Islet precursor cell (in vitro differentiated cells): ENCODE results near the gene BZW2.
A peak's percentile ranks its signal among the peaks of the same experiment; 100 is the strongest.

Experiments used
- DNase-seq: peaks from one replicate; pipeline ENCODE4 v3.0.0-alpha.2; 2018

BZW2 gene

GRCh38 chr7:16724344-16724743, 78.4 kb downstream of the BZW2 start:
- no peak for DNase-seq

GRCh38 chr7:16726189-16726588, 80.2 kb downstream of the BZW2 start:
- DNase-seq, result no peak

DNA sequence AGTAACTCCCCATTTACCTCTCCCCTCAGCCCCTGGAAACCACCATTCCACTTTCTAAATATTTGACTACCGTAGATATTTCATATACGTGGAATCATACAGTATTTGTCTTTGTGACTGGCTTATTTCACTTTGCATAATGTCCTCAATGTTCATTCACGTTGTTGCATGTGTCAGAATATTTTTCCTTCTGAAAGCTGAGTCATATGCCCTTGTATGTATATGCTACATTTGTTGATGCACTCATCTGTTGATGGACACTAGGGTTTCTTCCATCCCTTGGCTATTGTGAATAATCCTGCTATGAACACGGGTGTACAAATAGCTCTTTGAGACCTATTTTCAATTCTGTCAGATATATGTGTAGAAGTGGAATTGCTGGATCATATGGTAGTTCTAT, 81.8 kb downstream of the BZW2 start:
- no peak for DNase-seq

GRCh38 chr7:16728811-16729210, 82.8 kb downstream of the BZW2 start:
- DNase-seq, result no peak

GRCh38 chr7:16729541-16729940, 83.6 kb downstream of the BZW2 start:
- DNase-seq, result no peak

GRCh38 chr7:16730937-16731336, 85.0 kb downstream of the BZW2 start:
- DNase-seq, result no peak

DNA sequence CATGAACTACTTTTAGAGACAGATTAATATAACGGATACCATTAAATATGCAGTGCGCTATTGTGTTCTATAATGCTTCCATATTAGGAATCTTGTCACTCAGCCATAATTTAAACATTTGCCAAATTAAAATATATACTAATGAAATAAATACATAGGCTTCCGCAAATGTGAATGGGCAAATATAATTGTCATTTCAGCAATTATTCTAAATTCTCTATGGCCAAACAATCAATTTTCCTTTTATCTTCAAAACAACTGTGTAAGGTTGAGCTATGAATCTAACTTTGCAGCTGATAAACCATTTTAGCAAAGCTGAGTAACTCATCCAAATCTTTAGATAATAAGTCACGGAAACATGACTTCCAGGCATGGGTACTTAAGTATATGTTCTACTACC, 86.8 kb downstream of the BZW2 start:
- no peak for DNase-seq

DNA sequence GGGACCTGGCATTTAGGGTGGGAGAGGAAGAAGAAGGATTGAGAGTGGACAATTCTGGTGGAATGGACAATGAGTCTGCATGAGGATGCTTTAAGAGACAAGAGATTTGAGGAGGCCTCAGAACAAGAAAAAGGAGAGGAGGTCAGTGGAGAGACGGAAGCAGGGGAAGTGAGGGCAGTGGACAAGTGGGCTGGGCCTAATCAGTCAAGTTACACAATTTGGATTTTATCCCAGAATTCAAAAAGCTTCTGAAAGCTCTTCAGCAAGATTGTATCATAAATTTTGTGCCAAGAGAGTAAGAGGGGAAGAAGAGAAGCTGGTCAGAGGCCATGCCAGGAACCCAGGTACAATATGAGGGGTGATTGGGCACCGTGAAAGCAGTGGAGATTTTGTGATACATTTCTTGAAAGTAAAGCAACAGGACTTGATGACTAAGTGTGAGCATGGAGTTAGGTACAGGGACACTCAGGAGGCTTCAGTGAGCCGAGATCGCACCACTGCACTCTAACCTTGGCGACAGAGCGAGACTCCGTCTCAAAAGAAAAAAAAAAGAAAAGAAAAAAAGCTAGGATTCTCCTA, 88.3 kb downstream of the BZW2 start:
- DNase-seq, result no peak

DNA sequence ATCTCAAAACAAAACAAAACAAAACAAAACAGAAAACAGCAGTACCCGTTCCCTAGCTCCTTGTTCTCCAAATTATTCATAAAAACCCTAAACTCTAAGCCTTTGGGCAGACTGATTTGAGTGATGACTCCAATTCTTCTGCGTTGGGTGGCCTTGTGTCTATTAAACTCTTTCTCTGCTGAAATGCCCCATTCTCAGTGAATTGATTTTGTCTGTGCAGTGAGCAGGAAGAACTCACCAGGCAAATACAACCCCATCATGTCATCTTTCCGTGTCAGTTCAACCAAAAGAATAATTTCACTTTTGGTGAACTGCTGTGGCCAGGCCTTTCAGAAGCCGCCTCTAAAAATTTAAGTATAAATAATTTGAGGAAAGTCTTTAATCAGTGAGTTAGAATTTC, 89.0 kb downstream of the BZW2 start:
- DNase-seq, result no peak

- no peak for DNase-seq
Observed at GRCh38 chr7:16738011-16738688, 92.2 kb downstream of the BZW2 start.

- peak; percentile 88 for DNase-seq
Observed at GRCh38 chr7:16739863-16740622, 94.1 kb downstream of the BZW2 start.

DNA sequence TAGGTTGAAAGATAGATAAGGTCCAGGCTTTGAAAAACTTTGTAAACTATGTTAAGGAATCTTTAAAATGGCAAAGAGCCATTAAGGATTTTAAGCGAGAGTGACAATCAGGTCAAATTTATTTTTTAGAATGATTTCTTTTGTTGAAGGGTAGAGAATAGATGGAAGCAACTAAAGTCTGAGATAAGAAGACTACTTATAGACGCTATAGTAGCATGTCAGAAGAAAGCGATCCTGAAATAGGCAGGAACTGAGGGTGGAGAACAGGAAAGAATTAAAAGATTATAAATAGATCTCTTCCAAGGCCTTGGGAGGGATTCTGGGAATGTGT, 94.6 kb downstream of the BZW2 start:
- DNase-seq, result no peak

DNA sequence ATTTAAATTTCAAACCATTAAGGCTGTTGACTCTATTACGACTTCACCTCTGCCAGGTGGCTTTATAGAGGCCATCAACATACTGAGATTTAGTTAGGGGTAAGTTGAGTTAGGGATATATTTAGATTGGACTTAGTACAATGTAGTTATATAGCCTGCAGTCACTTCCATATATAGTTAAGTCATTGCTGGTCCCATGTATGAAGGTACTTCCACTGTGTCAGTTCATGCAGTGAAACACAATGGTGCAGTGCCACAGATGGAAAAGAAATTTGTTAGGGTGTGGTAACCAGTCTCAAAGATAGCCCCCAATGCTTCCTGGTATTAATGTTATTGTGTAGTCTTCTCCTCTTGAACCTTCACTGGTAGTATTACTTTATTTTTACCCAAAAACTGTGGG, 95.0 kb downstream of the BZW2 start:
- no peak for DNase-seq

- no peak for DNase-seq
Observed at GRCh38 chr7:16741676-16742075, 95.7 kb downstream of the BZW2 start.

- no peak for DNase-seq
Observed at GRCh38 chr7:16742547-16742946, 96.6 kb downstream of the BZW2 start.

DNA sequence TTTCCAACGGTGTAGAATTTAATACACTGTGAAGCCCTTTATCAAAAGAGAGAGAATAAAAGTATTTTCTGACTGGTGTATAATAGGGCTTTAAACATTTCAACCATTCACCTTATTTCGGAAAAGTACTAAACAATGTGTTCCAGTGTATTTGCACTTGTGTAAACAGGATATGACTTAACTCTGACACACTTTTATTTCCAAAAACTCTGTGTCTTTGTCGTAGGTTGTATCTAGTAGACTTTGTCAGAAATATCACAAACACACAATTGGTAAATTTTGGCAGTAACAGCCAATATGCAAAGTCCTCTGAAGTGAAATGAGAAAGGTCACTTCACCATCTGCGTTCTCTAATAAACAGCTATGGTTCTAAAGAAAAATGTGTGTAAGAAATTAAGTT, 97.3 kb downstream of the BZW2 start:
- DNase-seq, result no peak

- DNase-seq, result no peak
Observed at GRCh38 chr7:16744518-16745250, 98.7 kb downstream of the BZW2 start.

GRCh38 chr7:16745645-16746044, 99.7 kb downstream of the BZW2 start:
- no peak for DNase-seq

GRCh38 chr7:16747102-16747501, 101.1 kb downstream of the BZW2 start:
- DNase-seq, result no peak

- DNase-seq, result peak; percentile 98
Observed at GRCh38 chr7:16753102-16753931, 107.3 kb downstream of the BZW2 start, which contains the start of gene TSPAN13. TSPAN13 (plus strand) TSS chr7:16753755; CDS start chr7:16753968, 213 bp downstream.

- peak; percentile 83 for DNase-seq
Observed at GRCh38 chr7:16753932-16754855, 108.2 kb downstream of the BZW2 start.
